Endothelial cell of umbilical vein (primary cell): ENCODE measurements around the gene CYP27A1.

ENCODE experiments used
- CTCF ChIP-seq, 2 donors: IDR thresholded peaks; 1 replicate in 1 of 2; 2 replicates in 1 of 2; pipeline ENCODE4 v1.5.1; 2011; ENCODE audit warnings: low read length in 2 of 2, mild to moderate bottlenecking in 2 of 2, moderate library complexity in 2 of 2, control low read depth in 1 of 2, inconsistent platforms in 1 of 2, low read depth in 1 of 2; ENCODE audit not compliant: insufficient read depth in 1 of 2; ENCODE audit errors: extremely low read depth in 1 of 2
- JUN ChIP-seq: IDR thresholded peaks from 2 replicates; pipeline ENCODE4 v1.6.1; 2011; ENCODE audit warnings: borderline replicate concordance, low read depth; ENCODE audit not compliant: insufficient read length, insufficient read depth
- MAX ChIP-seq: IDR thresholded peaks from 2 replicates; pipeline ENCODE4 v1.6.1; 2011; ENCODE audit not compliant: insufficient read depth, insufficient read length
- MYC ChIP-seq: IDR thresholded peaks from one replicate; pipeline ENCODE4 v1.6.1; 2011; ENCODE audit warnings: mild to moderate bottlenecking, low read depth, low read length
- POLR2A ChIP-seq: IDR thresholded peaks from 2 replicates; pipeline ENCODE4 v1.6.1; 2012; ENCODE audit warnings: low read depth, mild to moderate bottlenecking, control low read depth, low read length
- POLR2AphosphoS5 ChIP-seq: IDR thresholded peaks from 2 replicates; pipeline ENCODE4 v1.6.1; 2012; ENCODE audit warnings: low read depth, mild to moderate bottlenecking, control low read depth, low read length, moderate library complexity; ENCODE audit not compliant: insufficient read depth

GRCh38 chr2:218754201-218754600 is 27.7 kb upstream of the CYP27A1 start:
- TF ChIP-seq CTCF (IDR thresholded peaks at IDR 0.05; ENCODE audit: extremely low read depth in 1 of 2, insufficient read depth in 1 of 2, low read depth in 1 of 2, low read length in 2 of 2) (no peak), MAX (no peak), POLR2AphosphoS5 (no peak), POLR2A (no peak), JUN (no peak), MYC (no peak)
